ENCODE results near the gene RPA4. TPM values are rescaled to one million over a fixed set of nuclear protein-coding genes. Genes with fewer than 3 reads are reported as not detected.

Gene RPA4
- total and polyA plus RNA-seq, 10 of the 15 experiments (the other 5 are each of a cell fraction or from before 2014, with no cell fraction given), result 0.20 to 1.3 (median 0.43) TPM

- TF ChIP-seq STAT3 (IDR thresholded peaks at IDR 0.05; ENCODE audit: low read depth, low read length), result no peak
- no peak for TF ChIP-seq ELK1 (IDR thresholded peaks at IDR 0.05; ENCODE audit: low read depth, low read length)
- no peak for TF ChIP-seq ZBED1 (IDR thresholded peaks at IDR 0.05; ENCODE audit: borderline replicate concordance)
Observed at GRCh38 chrX:96909291-96909690, 25.6 kb downstream of the RPA4 start (continued).

GRCh38 chrX:96918864-96919263, 35.2 kb downstream of the RPA4 start:
- Histone ChIP-seq H3K4me1 (ENCODE audit: control insufficient read depth, insufficient read depth, low read length) (no peaks in the 10 kb centered on the region), H3K27me3 (replicated peaks in 1 of 2; ENCODE audit: control insufficient read depth in 2 of 2, insufficient read depth in 2 of 2, low read length in 1 of 2) (no peaks in the 10 kb centered on the region), H3K9ac (ENCODE audit: control insufficient read depth, insufficient read depth, low read length) (no peak overlapping the region), H3K36me3 (ENCODE audit: control insufficient read depth in 2 of 2, insufficient read depth in 2 of 2, low read length in 1 of 2) (no peaks in the 10 kb centered on the region), H3K79me2 (ENCODE audit: control insufficient read depth, insufficient read depth, low read length) (no peaks in the 10 kb centered on the region), H3K9me3 (replicated peaks; ENCODE audit: control insufficient read depth, insufficient read depth, low read length) (no peaks in the 10 kb centered on the region), H3K4me3 (no peak overlapping the region), H3K27ac (ENCODE audit: control insufficient read depth, insufficient read depth) (no peak overlapping the region), H3K4me2 (ENCODE audit: control insufficient read depth, insufficient read depth) (no peak overlapping the region), H4K20me1 (ENCODE audit: control insufficient read depth, insufficient read depth) (no peaks in the 10 kb centered on the region), H2AFZ (ENCODE audit: control insufficient read depth, low read depth, low read length) (no peak overlapping the region)
- BruUV-seq (replicated peaks), result no TSS peak
- in situ Hi-C loops (cut with MboI), result no loop called here
- FAIRE-seq (no peak), DNase-seq (ENCODE audit: low read depth, low spot score) (no peak), ATAC-seq (no peak)
- RAD21 ChIA-PET (ENCODE audit: unreplicated experiment), result no interaction called here
- POLR2A ChIA-PET, result no interaction called here
- CTCF ChIA-PET, result interaction anchor here (0.7 kb wide), 1 partner anchor 1629 kb away, joined by 3 read pairs; no protein-coding TSS in a partner anchor
- 68% methylated on average over 2 of the region's 2 CpGs for WGBS (ENCODE audit: insufficient coverage, insufficient replicate concordance, low lambda C conversion rate, missing lambda C conversion rate)
- SMC1A ChIA-PET (ENCODE audit: uncharacterized antibody, unreplicated experiment), result interaction anchor here (2.3 kb wide), 1 partner anchor 12 kb away, joined by 6 read pairs; no protein-coding TSS in a partner anchor
- intact Hi-C loops (cut with micrococcal nuclease; ENCODE audit: unreplicated experiment), result no loop called here
- no peak for TF ChIP-seq SMC3 (IDR thresholded peaks at IDR 0.05; ENCODE audit: borderline replicate concordance, low read length)
- TF ChIP-seq E2F4 (IDR thresholded peaks at IDR 0.05; ENCODE audit: low read depth, low read length), result no peak
- no peak for TF ChIP-seq RBBP5 (conservative IDR thresholded peaks at IDR 0.05)
- no peak for TF ChIP-seq MTA3 (IDR thresholded peaks at IDR 0.05; ENCODE audit: borderline replicate concordance, low read length)
- TF ChIP-seq USF2 (IDR thresholded peaks at IDR 0.05; ENCODE audit: borderline replicate concordance, low read depth, low read length), result no peak
- TF ChIP-seq SKIL (IDR thresholded peaks at IDR 0.05; ENCODE audit: low read depth, poor library complexity, severe bottlenecking), result no peak
- no peak for TF ChIP-seq ZNF687 (IDR thresholded peaks at IDR 0.05)
- TF ChIP-seq SREBF2 (IDR thresholded peaks at IDR 0.05; ENCODE audit: low read length), result no peak
- no peak for TF ChIP-seq IRF3 (IDR thresholded peaks at IDR 0.05)
